D721Med (cell line): ENCODE measurements around the gene OSBPL10.

ENCODE experiments used
- DNase-seq: peaks from one replicate; pipeline ENCODE4 v3.0.0; 2011; ENCODE audit warnings: low spot score; ENCODE audit not compliant: insufficient read length
- FAIRE-seq: peaks from 2 replicates; lab custom pipeline; 2011; peaks lifted over from hg19 to GRCh38; lab: Jason Lieb, UNC
- TF ChIP-seq, protein P1 (sequence below): IDR thresholded peaks from 2 replicates; pipeline ENCODE4 v1.5.1; 2012; ENCODE audit warnings: mild to moderate bottlenecking, control low read depth; ENCODE audit not compliant: insufficient read depth; ENCODE audit errors: missing control alignments

OSBPL10 gene

DNA sequence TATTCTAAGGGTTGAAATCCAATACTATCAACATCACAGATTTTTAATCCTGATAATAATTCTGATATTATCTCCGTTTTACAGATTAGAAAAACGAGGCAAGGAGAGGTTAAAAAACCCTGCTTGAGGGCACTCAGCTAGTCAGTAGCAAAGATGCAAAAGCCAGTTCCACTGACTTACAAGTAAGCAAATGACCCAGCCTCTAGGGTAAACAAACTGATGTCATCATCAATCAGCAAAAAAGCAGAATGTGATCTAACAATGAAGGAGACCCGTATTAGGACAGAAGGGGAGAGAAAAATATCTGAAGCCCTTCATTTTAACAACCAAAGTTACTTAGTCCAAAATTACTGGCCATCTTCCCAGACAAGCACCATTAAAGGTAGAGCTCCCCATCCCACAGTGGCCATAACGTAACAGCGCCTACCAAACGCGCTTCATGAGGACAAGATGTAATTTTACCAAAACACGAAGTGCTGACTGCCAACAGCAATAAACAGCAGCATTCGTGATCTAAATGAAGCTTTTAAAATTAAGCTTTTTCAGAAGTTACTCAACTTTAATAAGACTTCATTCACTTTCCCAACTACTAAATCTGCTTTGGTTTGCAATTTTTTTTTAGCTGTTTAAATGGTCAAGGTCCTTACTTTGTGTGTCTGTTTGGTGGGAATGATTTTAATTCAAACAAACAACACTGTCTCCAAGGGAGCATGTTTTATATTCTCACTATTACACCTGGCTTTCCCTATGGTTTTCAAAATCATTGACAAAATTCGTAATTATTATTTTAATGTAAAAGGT is 176.6 kb downstream of the OSBPL10 start:
- FAIRE-seq (no peak), DNase-seq (no peak)

DNA sequence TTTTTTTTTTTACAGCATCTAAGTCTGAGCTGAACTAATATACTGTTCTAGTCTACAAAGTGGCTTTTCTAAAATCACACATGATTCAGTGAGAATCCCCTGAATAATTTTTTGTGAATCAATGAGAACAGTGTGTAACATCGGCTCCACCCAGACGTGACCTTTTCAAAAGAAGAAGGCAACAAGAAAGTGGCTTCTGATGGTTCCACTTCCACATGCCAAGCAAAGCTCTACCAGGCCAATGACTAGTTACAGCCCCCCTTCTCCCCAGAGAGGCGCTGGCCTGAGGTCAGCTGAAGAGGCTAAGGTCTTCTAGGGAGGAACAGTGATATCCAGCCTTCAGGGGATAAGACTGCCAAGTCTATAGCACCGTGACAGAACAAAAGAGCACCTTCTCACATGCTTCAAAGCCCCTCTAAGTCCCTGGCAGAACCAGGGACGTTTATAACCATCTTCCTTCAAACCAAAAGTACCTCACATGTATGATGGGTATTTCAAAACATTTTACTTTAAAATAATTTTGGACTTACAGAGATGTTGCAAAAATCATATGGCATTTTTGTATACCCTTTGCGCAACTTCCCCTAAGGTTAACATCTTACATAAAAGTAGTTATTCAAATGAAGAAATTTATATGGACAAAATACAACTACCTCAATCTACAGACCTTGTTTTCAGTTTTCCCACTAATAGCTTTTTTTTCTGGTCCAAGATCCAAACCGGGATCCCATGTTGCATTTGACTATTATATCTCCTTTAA is 177.9 kb downstream of the OSBPL10 start:
- TF ChIP-seq, protein P1, sequence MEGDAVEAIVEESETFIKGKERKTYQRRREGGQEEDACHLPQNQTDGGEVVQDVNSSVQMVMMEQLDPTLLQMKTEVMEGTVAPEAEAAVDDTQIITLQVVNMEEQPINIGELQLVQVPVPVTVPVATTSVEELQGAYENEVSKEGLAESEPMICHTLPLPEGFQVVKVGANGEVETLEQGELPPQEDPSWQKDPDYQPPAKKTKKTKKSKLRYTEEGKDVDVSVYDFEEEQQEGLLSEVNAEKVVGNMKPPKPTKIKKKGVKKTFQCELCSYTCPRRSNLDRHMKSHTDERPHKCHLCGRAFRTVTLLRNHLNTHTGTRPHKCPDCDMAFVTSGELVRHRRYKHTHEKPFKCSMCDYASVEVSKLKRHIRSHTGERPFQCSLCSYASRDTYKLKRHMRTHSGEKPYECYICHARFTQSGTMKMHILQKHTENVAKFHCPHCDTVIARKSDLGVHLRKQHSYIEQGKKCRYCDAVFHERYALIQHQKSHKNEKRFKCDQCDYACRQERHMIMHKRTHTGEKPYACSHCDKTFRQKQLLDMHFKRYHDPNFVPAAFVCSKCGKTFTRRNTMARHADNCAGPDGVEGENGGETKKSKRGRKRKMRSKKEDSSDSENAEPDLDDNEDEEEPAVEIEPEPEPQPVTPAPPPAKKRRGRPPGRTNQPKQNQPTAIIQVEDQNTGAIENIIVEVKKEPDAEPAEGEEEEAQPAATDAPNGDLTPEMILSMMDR = no peak
- FAIRE-seq (no peak), DNase-seq (no peak)

More for the DNA sequence above, 176.6 kb downstream of the OSBPL10 start:
- TF ChIP-seq, protein P1 = no peak

DNA sequence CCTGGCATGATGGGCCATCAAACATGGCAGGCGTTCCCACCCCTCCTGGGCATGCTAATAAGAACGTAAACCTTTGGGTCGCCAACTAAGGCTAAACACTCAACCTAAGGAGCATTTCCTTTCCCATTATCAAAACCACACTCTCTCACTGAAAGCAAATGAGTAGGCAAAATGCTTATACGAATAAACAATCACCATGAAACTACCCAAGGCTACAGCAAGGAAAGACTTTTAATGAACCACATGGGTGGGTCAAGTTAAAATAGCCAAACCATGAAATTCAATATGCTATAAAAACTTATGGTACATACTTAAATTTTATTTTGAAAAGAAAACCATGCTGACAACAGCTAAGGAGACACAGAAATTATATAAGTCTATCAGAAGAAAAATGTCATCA is 180.6 kb downstream of the OSBPL10 start:
- DNase-seq (no peak), FAIRE-seq (no peak)
- TF ChIP-seq, protein P1 = no peak

DNA sequence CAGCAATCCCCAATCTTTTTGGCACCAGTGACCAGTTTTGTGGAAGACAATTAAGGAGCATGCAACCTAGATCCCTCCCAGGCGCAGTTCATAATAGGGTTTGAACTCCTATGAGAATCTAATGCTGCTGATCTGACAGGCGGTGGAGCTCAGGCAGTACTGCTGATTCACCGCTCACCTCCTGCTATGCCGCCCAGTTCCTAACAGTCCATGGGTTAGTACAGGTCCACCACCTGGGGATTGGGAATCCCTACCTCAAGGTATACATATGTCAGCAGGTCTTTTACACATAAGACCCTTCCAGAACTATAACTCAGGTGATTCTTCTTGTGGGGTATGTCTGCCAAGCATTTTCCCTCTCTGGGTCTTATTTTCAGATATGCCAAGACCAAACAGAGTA is 182.2 kb downstream of the OSBPL10 start:
- FAIRE-seq (no peak), DNase-seq (no peak)
- TF ChIP-seq, protein P1 = no peak

DNA sequence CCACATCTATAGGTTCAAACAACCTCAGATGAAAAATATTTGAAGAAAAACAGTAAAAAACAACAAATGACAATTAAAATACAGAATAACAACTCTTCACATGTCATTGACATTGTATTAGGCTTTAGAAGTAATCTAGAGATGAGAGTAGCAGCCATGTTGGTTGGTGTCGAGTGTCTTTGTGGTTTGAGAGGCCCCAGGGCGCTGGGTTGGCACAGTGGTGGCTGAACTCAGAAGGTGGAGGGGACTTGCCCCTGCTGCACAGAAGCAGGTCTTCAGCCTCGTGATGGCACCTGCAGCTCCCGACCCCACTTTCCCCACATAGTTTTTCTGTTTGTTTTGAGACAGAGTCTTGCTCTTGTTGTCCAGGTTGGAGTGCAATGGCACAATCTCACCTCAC is 187.2 kb downstream of the OSBPL10 start:
- DNase-seq (no peak), FAIRE-seq (no peak)
- TF ChIP-seq, protein P1 = no peak

DNA sequence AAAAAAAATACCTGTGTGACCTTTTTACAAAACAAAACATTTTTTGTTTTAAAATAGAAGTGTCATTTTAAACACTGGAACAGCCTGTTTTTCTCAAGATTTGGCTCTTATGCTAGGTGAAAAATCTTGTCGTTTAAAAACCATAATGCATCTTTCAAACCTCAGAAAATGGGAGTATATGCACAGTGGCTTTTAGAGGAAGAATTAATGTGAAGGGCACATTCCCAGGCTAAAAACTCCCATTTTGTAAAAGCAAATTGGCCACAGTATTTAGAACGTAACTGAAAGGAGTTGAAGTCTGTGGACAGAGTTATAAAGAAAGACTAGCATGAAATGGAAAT is 190.0 kb downstream of the OSBPL10 start:
- no peak for FAIRE-seq
- TF ChIP-seq, protein P1 = no peak
- DNase-seq = no peak
